Epithelial cell of umbilical artery (primary cell): ENCODE data around the gene MPEG1. TPM values are rescaled to one million over a fixed set of nuclear protein-coding genes. Genes with fewer than 3 reads are reported as not detected.

Source experiments
- total RNA-seq: library from RNA; depleted of rRNA; stranded (reverse); fragments of >200 nt; gene quantifications from 2 replicates; pipeline ENCODE4 v1.2.3, GENCODE V29; 2014

The MPEG1 gene, protein sequence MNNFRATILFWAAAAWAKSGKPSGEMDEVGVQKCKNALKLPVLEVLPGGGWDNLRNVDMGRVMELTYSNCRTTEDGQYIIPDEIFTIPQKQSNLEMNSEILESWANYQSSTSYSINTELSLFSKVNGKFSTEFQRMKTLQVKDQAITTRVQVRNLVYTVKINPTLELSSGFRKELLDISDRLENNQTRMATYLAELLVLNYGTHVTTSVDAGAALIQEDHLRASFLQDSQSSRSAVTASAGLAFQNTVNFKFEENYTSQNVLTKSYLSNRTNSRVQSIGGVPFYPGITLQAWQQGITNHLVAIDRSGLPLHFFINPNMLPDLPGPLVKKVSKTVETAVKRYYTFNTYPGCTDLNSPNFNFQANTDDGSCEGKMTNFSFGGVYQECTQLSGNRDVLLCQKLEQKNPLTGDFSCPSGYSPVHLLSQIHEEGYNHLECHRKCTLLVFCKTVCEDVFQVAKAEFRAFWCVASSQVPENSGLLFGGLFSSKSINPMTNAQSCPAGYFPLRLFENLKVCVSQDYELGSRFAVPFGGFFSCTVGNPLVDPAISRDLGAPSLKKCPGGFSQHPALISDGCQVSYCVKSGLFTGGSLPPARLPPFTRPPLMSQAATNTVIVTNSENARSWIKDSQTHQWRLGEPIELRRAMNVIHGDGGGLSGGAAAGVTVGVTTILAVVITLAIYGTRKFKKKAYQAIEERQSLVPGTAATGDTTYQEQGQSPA
- total RNA-seq: not detected in 2 replicates

DNA sequence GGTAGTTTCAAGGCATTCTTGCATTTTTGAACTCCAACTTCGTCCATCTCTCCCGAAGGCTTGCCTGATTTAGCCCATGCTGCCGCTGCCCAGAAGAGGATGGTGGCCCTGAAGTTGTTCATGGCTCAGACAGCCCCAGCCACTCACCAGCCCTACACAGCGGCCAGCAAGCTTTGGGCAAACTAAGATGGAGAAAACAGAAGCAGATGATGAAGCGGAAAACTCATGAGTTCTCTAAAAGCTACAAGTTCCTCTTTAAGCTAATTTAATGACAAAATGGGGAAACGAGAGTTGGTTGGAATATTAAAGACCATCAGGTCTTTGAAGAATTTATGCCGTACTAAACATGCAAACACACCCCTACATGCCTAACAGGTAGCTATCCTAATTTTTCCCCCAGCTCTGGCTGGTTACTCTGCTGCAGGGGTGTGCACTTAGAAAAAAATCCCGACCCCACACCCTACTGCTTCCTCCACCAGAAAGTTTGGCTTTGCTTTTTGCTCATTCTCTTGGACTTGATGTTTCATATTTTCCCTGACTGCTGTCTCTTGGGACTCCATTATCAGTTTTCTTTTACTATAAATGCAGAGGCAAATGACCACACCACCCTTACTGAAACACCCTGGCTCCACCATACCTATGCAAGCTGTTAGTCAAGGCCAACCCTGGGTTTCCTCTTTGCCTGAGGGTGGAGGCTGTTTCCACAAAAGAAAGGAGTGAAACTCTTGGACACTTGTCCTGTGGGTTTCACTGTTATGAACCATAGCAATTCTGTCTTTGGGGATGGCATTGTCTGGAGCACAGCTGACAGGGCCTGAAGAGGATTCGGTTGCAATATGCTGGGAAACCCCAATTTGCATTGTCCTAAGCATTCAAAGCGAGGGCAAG lies at the start of gene MPEG1:
MPEG1 (minus strand) TSS at position 184 of the 888 bp plus-strand sequence; CDS start at position 122, 62 bp downstream.

DNA sequence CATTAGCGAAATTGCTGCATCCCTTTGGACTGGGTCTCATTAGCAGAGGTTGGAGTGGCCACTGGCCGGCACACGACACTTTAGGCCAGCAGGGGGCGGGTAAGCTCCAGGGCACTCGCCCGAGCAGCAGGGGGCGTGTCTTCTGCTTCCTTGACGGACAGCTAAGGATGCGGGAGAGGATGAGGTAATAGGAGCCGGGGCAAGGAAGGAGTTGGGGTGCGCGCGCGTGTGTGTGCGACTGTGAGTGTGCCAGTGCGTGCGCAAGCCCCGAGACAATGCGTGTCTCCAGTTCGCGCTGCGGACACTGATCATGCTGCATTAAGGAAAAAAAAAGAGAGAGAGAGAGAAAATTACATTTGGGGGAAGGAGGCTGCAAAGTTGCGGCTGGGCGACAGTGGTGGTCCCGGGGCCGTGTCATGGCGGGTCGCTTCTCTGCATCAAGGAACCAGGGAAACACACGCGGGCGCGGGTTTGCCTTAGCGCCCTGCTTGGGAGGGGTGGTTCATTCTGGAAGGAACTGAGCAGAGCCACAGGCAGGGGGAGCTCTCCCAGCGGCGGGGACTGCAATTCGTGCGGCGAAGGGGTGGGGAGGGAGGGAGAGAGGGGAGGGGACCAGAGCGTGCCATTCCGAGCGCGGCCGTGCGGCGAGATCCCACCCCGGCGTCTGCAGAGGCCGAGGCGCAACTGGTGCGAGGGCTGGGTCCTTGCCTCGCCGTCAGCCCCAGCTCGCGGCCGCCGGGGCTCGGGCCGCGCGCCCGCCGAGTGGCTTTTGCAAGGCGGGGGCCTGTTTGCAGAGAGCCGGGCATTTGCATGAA lies 41.0 kb downstream of the MPEG1 start, which contains the start of gene DTX4:
DTX4 (plus strand) TSS at position 625 of the 815 bp plus-strand sequence. CDS start 464 bp downstream, outside the sequence.

Other genes starting within 250 kb of the MPEG1 start
- not detected in 2 replicates for gene GLYATL1B, start 126.6 kb downstream of the MPEG1 start, total RNA-seq
- gene FAM111B, start 105.7 kb downstream of the MPEG1 start, total RNA-seq: 15.6 and 26.0 TPM in 2 replicates
- gene FAM111A, start 70.1 kb downstream of the MPEG1 start, total RNA-seq: 37.4 and 78.9 TPM in 2 replicates
- gene DTX4, start 40.8 kb downstream of the MPEG1 start, total RNA-seq: under 0.01 TPM in 2 replicates
- gene OR5AN1, start 146.0 kb upstream of the MPEG1 start, total RNA-seq: not detected in 2 replicates
- gene OR5A2, start 213.5 kb upstream of the MPEG1 start, total RNA-seq: not detected in 2 replicates
- not detected in 2 replicates for gene OR5A1, start 223.5 kb upstream of the MPEG1 start, total RNA-seq
- not detected in 2 replicates for gene OR4D6, start 244.0 kb upstream of the MPEG1 start, total RNA-seq